ENCODE measurements around the gene KCNMA1. TPM values are rescaled to one million over a fixed set of nuclear protein-coding genes. Genes with fewer than 3 reads are reported as not detected.
A peak's percentile ranks its signal among the peaks of the same experiment; 100 is the strongest.

The KCNMA1 gene
- total RNA-seq, 1 experiment from 2014 or later, result 20.7 TPM

DNA sequence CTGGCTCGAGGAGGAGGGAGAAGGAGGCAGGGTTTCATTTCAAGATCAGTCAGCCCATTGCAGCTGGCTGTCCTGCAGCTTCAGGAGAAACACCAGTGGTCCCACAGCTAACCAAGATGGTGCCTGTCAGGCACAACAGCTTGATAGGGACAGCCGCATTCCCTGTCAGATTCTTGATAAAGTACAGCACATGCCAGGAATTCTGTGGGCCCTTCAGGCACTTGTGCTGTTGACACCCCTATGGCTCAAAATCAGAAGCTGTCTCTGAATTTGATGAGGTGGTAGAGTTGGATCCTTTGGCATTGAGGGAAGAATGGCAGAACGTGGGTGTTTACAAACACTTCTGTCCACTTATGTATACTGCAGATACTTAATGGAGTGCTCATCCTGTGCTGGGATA is 354.3 kb downstream of the KCNMA1 start:
- H3K36me3 Mint-ChIP-seq (ENCODE audit: insufficient read depth, unreplicated experiment), result peaks cover 21% of the 10 kb centered on the region
- Histone ChIP-seq H3K36me3 (ENCODE audit: control insufficient read depth, insufficient read depth, low read length) (no peaks in the 10 kb centered on the region; the same call in 1 of the 2 replicates), H3K27me3 (replicated peaks; ENCODE audit: control insufficient read depth, insufficient read depth, low read length) (no peaks in the 10 kb centered on the region), H3K9me3 (no peaks in the 10 kb centered on the region), H3K4me3 (ENCODE audit: low read depth, low read length) (no peak overlapping the region), H3K4me1 (peaks cover 66% of the 10 kb centered on the region)
- ChIA-PET CTCF (no interaction called here), POLR2A (no interaction called here)
- peaks cover 28% of the 10 kb centered on the region for H3K9me3 Mint-ChIP-seq (ENCODE audit: unreplicated experiment)
- intact Hi-C loops (cut with micrococcal nuclease; ENCODE audit: unreplicated experiment), result no loop called here
- peaks cover 52% of the 10 kb centered on the region for H3K4me1 Mint-ChIP-seq (ENCODE audit: low read depth, unreplicated experiment)
- H3K4me3 Mint-ChIP-seq (ENCODE audit: unreplicated experiment), result no peak overlapping the region
- TF ChIP-seq, protein P1, sequence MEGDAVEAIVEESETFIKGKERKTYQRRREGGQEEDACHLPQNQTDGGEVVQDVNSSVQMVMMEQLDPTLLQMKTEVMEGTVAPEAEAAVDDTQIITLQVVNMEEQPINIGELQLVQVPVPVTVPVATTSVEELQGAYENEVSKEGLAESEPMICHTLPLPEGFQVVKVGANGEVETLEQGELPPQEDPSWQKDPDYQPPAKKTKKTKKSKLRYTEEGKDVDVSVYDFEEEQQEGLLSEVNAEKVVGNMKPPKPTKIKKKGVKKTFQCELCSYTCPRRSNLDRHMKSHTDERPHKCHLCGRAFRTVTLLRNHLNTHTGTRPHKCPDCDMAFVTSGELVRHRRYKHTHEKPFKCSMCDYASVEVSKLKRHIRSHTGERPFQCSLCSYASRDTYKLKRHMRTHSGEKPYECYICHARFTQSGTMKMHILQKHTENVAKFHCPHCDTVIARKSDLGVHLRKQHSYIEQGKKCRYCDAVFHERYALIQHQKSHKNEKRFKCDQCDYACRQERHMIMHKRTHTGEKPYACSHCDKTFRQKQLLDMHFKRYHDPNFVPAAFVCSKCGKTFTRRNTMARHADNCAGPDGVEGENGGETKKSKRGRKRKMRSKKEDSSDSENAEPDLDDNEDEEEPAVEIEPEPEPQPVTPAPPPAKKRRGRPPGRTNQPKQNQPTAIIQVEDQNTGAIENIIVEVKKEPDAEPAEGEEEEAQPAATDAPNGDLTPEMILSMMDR (IDR thresholded peaks at IDR 0.05; ENCODE audit: insufficient read depth in 1 of 2, low read depth in 1 of 2, low read length in 1 of 2, severe bottlenecking in 1 of 2, unreplicated experiment in 1 of 2), result no peak
- H3K27me3 Mint-ChIP-seq (ENCODE audit: insufficient read depth, unreplicated experiment), result no peaks in the 10 kb centered on the region
- peak in 1 of 2 experiments; percentile 40 for DNase-seq
- BruUV-seq (replicated peaks), result no TSS peak
- no peak overlapping the region for H3K27ac Mint-ChIP-seq (ENCODE audit: unreplicated experiment)

GRCh38 chr10:77282163-77282562 is 355.4 kb downstream of the KCNMA1 start:
- CTCF ChIA-PET, result no interaction called here
- H3K9me3 Mint-ChIP-seq (ENCODE audit: unreplicated experiment), result peaks cover 28% of the 10 kb centered on the region
- peaks cover 13% of the 10 kb centered on the region for H3K36me3 Mint-ChIP-seq (ENCODE audit: insufficient read depth, unreplicated experiment)
- Histone ChIP-seq H3K4me3 (ENCODE audit: low read depth, low read length) (no peak overlapping the region), H3K4me1 (peaks cover 57% of the 10 kb centered on the region), H3K9me3 (no peaks in the 10 kb centered on the region), H3K36me3 (ENCODE audit: control insufficient read depth, insufficient read depth, low read length) (no peaks in the 10 kb centered on the region; the same call in 1 of the 2 replicates), H3K27me3 (replicated peaks; ENCODE audit: control insufficient read depth, insufficient read depth, low read length) (no peaks in the 10 kb centered on the region)
- POLR2A ChIA-PET, result no interaction called here
- DNase-seq, result peak; percentile 44 to 52
- H3K27me3 Mint-ChIP-seq (ENCODE audit: insufficient read depth, unreplicated experiment), result no peaks in the 10 kb centered on the region
- peak overlapping the region; percentile 46 for H3K4me3 Mint-ChIP-seq (ENCODE audit: unreplicated experiment)
- H3K27ac Mint-ChIP-seq (ENCODE audit: unreplicated experiment), result peak overlapping the region; percentile 74
- intact Hi-C loops (cut with micrococcal nuclease; ENCODE audit: unreplicated experiment), result no loop called here
- no TSS peak for BruUV-seq (replicated peaks)
- H3K4me1 Mint-ChIP-seq (ENCODE audit: low read depth, unreplicated experiment), result peaks cover 40% of the 10 kb centered on the region
- TF ChIP-seq, protein P1 (IDR thresholded peaks at IDR 0.05; ENCODE audit: insufficient read depth in 1 of 2, low read depth in 1 of 2, low read length in 1 of 2, severe bottlenecking in 1 of 2, unreplicated experiment in 1 of 2), result no peak

DNA sequence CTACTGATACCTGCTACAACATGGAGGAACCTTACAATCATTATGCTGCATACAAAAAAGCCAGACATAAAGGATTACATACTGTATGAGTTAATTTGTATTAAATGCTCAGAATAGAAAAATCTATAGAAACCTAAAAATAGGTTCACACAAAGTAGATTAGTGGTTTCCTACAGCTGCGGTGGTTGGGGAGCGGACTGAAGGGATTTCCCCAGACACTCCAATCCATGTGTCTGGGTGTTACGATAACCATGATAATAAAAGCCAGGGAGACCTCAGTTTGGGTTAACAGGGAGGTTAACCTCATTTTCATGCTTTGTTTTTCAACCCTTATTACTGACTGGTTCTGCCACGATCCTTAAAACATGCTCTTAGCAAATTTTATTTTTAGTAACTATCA is 355.9 kb downstream of the KCNMA1 start:
- Mint-ChIP-seq H3K9me3 (ENCODE audit: unreplicated experiment) (peaks cover 28% of the 10 kb centered on the region), H3K4me3 (ENCODE audit: unreplicated experiment) (peak overlapping the region; percentile 46), H3K4me1 (ENCODE audit: low read depth, unreplicated experiment) (peaks cover 37% of the 10 kb centered on the region), H3K27me3 (ENCODE audit: insufficient read depth, unreplicated experiment) (no peaks in the 10 kb centered on the region), H3K36me3 (ENCODE audit: insufficient read depth, unreplicated experiment) (peaks cover 16% of the 10 kb centered on the region), H3K27ac (ENCODE audit: unreplicated experiment) (peak overlapping the region; percentile 74)
- no peaks in the 10 kb centered on the region; the same call in 1 of the 2 replicates for H3K36me3 ChIP-seq (ENCODE audit: control insufficient read depth, insufficient read depth, low read length)
- no TSS peak for BruUV-seq (replicated peaks)
- no peaks in the 10 kb centered on the region for H3K27me3 ChIP-seq (replicated peaks; ENCODE audit: control insufficient read depth, insufficient read depth, low read length)
- intact Hi-C loops (cut with micrococcal nuclease; ENCODE audit: unreplicated experiment), result no loop called here
- TF ChIP-seq, protein P1 (IDR thresholded peaks at IDR 0.05; ENCODE audit: insufficient read depth in 1 of 2, low read depth in 1 of 2, low read length in 1 of 2, severe bottlenecking in 1 of 2, unreplicated experiment in 1 of 2), result no peak
- H3K9me3 ChIP-seq, result no peaks in the 10 kb centered on the region
- H3K4me1 ChIP-seq, result peaks cover 52% of the 10 kb centered on the region
- no peak overlapping the region for H3K4me3 ChIP-seq (ENCODE audit: low read depth, low read length)
- ChIA-PET POLR2A (no interaction called here), CTCF (no interaction called here)
- DNase-seq, result no peak
